ENCODE results near the gene SVIL.
"Not testable (repeated sequence)": the region's sequence is repeated elsewhere in the genome, so short reads cannot be mapped to it uniquely, and the experiment has no call there.

The SVIL gene

GRCh38 chr10:29588629-29589421 is 45.9 kb downstream of the SVIL start:
- ChIA-PET CTCF (interaction anchor here (0.6 to 0.7 kb wide), 2 partner anchors 16 to 26 kb away, joined by 4 to 6 read pairs; no protein-coding TSS in a partner anchor), POLR2A (ENCODE audit: low non-redundant PET) (no interaction called here)
- TF ChIP-seq CTCF (conservative IDR thresholded peaks at IDR 0.05; ENCODE audit: low read depth): no peak
- no peak overlapping the region for H3K27ac ChIP-seq
- DNase-seq (ENCODE audit: low spot score): no peak

- H3K27ac ChIP-seq; DNase-seq (ENCODE audit: low spot score); POLR2A ChIA-PET (ENCODE audit: low non-redundant PET): not testable (repeated sequence)
- CTCF ChIA-PET: interaction anchor here (0.6 kb wide), 2 partner anchors 60 to 314 kb away, joined by 3 read pairs; no protein-coding TSS in a partner anchor
Measured at GRCh38 chr10:29587750-29588628, 46.8 kb downstream of the SVIL start.

- CTCF ChIA-PET: interaction anchor here (0.6 kb wide), 1 partner anchor 59 kb away, joined by 3 read pairs; no protein-coding TSS in a partner anchor
- DNase-seq (ENCODE audit: low spot score); H3K27ac ChIP-seq; POLR2A ChIA-PET (ENCODE audit: low non-redundant PET): not testable (repeated sequence)
Measured at GRCh38 chr10:29587102-29587749, 47.5 kb downstream of the SVIL start.

- CTCF ChIA-PET: no interaction called here
- no peak overlapping the region for H3K27ac ChIP-seq
Measured at GRCh38 chr10:29586509-29586908, 48.3 kb downstream of the SVIL start.

GRCh38 chr10:29585488-29585976 is 49.2 kb downstream of the SVIL start:
- TF ChIP-seq CTCF (conservative IDR thresholded peaks at IDR 0.05; ENCODE audit: low read depth): no peak
- POLR2A ChIA-PET (ENCODE audit: low non-redundant PET): no interaction called here
- DNase-seq (ENCODE audit: low spot score): no peak
- CTCF ChIA-PET: no interaction called here
- H3K27ac ChIP-seq: no peak overlapping the region

More at GRCh38 chr10:29586509-29586908, 48.3 kb downstream of the SVIL start:
- DNase-seq (ENCODE audit: low spot score): no peak
- POLR2A ChIA-PET (ENCODE audit: low non-redundant PET): no interaction called here
- TF ChIP-seq CTCF (conservative IDR thresholded peaks at IDR 0.05; ENCODE audit: low read depth): no peak

GRCh38 chr10:29584436-29584835 is 50.3 kb downstream of the SVIL start:
- CTCF ChIA-PET: interaction anchor here (0.7 kb wide), 1 partner anchor 103 kb away, joined by 4 read pairs; no protein-coding TSS in a partner anchor
- DNase-seq (ENCODE audit: low spot score): no peak
- TF ChIP-seq CTCF (conservative IDR thresholded peaks at IDR 0.05; ENCODE audit: low read depth): no peak
- H3K27ac ChIP-seq: no peak overlapping the region
- POLR2A ChIA-PET (ENCODE audit: low non-redundant PET): no interaction called here

GRCh38 chr10:29583674-29584073 is 51.1 kb downstream of the SVIL start:
- ChIA-PET POLR2A (ENCODE audit: low non-redundant PET) (no interaction called here), CTCF (interaction anchor here (0.6 to 0.7 kb wide), 2 partner anchors 12 to 40 kb away, joined by 4 to 6 read pairs; no protein-coding TSS in a partner anchor)
- no peak overlapping the region for H3K27ac ChIP-seq

GRCh38 chr10:29582769-29583168 is 52.0 kb downstream of the SVIL start:
- CTCF ChIA-PET: interaction anchor here (0.7 kb wide), 1 partner anchor 13 kb away, joined by 4 read pairs; no protein-coding TSS in a partner anchor

More at GRCh38 chr10:29583674-29584073, 51.1 kb downstream of the SVIL start:
- DNase-seq (ENCODE audit: low spot score): no peak
- no peak for TF ChIP-seq CTCF (conservative IDR thresholded peaks at IDR 0.05; ENCODE audit: low read depth)

More at GRCh38 chr10:29582769-29583168, 52.0 kb downstream of the SVIL start:
- DNase-seq (ENCODE audit: low spot score); H3K27ac ChIP-seq; POLR2A ChIA-PET (ENCODE audit: low non-redundant PET): not testable (repeated sequence)
